GM23338 (cell line): Measurements from ENCODE around the gene USP24. TPM values are rescaled to one million over a fixed set of nuclear protein-coding genes. Genes with fewer than 3 reads are reported as not detected.

Experiments
- ATAC-seq: fragments of 200-7000 bp; cut with Tn5 transposase; 3 replicates; pipeline ENCODE4 v1.9.1; 2020
- DNase-seq: peaks from one replicate; pipeline ENCODE4 v3.0.0-alpha.2; 2015; ENCODE audit warnings: low spot score
- H2AFZ ChIP-seq: fragments of 200-600 bp; sonication (generic); 2 replicates; pipeline ENCODE4 v1.8.0; 2016; ENCODE audit warnings: antibody characterized with exemption, mild to moderate bottlenecking, moderate library complexity
- H3F3A ChIP-seq: fragments of 200-600 bp; sonication (generic); replicated peaks from 2 replicates; pipeline ENCODE4 v1.8.0; 2017; ENCODE audit warnings: antibody characterized with exemption, mixed run types, low read depth
- H3K27ac ChIP-seq: fragments of 200-600 bp; sonication (generic); 2 replicates; pipeline ENCODE4 v1.6.1; 2016; ENCODE audit warnings: low read depth
- H3K27me3 ChIP-seq: fragments of 200-600 bp; sonication (generic); 2 replicates; pipeline ENCODE4 v1.8.0; 2016; ENCODE audit warnings: mild to moderate bottlenecking, mixed run types, moderate library complexity; ENCODE audit not compliant: insufficient read depth
- H3K36me3 ChIP-seq: fragments of 200-600 bp; sonication (generic); 2 replicates; pipeline ENCODE4 v1.8.0; 2016; ENCODE audit warnings: mild to moderate bottlenecking; ENCODE audit not compliant: insufficient read depth
- H3K4me1 ChIP-seq: fragments of 200-600 bp; sonication (generic); 2 replicates; pipeline ENCODE4 v1.8.0; 2016; ENCODE audit warnings: mild to moderate bottlenecking, moderate library complexity; ENCODE audit not compliant: insufficient read depth
- H3K4me2 ChIP-seq: fragments of 200-600 bp; sonication (generic); 2 replicates; pipeline ENCODE4 v1.7.1; 2017; ENCODE audit warnings: mixed run types
- H3K4me3 ChIP-seq: fragments of 200-600 bp; sonication (generic); 2 replicates; pipeline ENCODE4 v1.6.1; 2016; ENCODE audit warnings: mixed run types
- H3K79me2 ChIP-seq: fragments of 200-600 bp; sonication (generic); replicated peaks from 2 replicates; pipeline ENCODE4 v1.8.0; 2017; ENCODE audit warnings: mild to moderate bottlenecking; ENCODE audit not compliant: insufficient read depth
- H3K9me2 ChIP-seq: fragments of 200-600 bp; sonication (generic); 2 replicates; pipeline ENCODE4 v1.8.0; 2017; ENCODE audit not compliant: insufficient read depth
- H4K20me1 ChIP-seq: fragments of 200-600 bp; sonication (generic); replicated peaks from 2 replicates; pipeline ENCODE4 v1.8.0; 2017; ENCODE audit warnings: mild to moderate bottlenecking; ENCODE audit not compliant: insufficient read depth
- H3K27ac Mint-ChIP-seq: 2 replicates; pipeline ENCODE4 v1.8.0; 2020; ENCODE audit warnings: inconsistent platforms, mild to moderate bottlenecking, moderate library complexity, mixed read lengths
- H3K27me3 Mint-ChIP-seq: 3 replicates; pipeline ENCODE4 v1.8.0; 2022; ENCODE audit warnings: low read depth, mild to moderate bottlenecking, moderate library complexity, mixed read lengths, inconsistent platforms; ENCODE audit not compliant: insufficient read depth, poor library complexity
- H3K36me3 Mint-ChIP-seq: 3 replicates; pipeline ENCODE4 v1.8.0; 2021; ENCODE audit warnings: low read depth, mild to moderate bottlenecking, inconsistent platforms, moderate library complexity, mixed read lengths
- H3K4me1 Mint-ChIP-seq: 3 replicates; pipeline ENCODE4 v1.8.0; 2020; ENCODE audit warnings: mild to moderate bottlenecking, inconsistent platforms, mixed read lengths
- H3K4me3 Mint-ChIP-seq: 3 replicates; pipeline ENCODE4 v1.8.0; 2021; ENCODE audit warnings: moderate library complexity, mild to moderate bottlenecking, inconsistent platforms, mixed read lengths
- H3K9me3 Mint-ChIP-seq: 3 replicates; pipeline ENCODE4 v1.8.0; 2020; ENCODE audit warnings: moderate library complexity, mild to moderate bottlenecking, inconsistent platforms, mixed read lengths
- CREB1 ChIP-seq: fragments of 250-450 bp; sonication (Bioruptor Pico); IDR thresholded peaks from 2 replicates; pipeline ENCODE4 v1.5.0; 2020; ENCODE audit warnings: low read depth, mild to moderate bottlenecking, moderate library complexity
- EZH2 ChIP-seq: fragments of 200-600 bp; sonication (generic); IDR thresholded peaks from one replicate; pipeline ENCODE4 v1.8.0; 2017; ENCODE audit warnings: antibody characterized with exemption, mild to moderate bottlenecking, low read depth; ENCODE audit not compliant: unreplicated experiment
- EZH2phosphoT487 ChIP-seq: fragments of 200-600 bp; sonication (generic); IDR thresholded peaks from one replicate; pipeline ENCODE4 v1.8.1; 2018; ENCODE audit warnings: antibody characterized with exemption; ENCODE audit not compliant: unreplicated experiment
- JUNB ChIP-seq: IDR thresholded peaks from one replicate; pipeline ENCODE4 v1.6.1; 2016; ENCODE audit warnings: antibody characterized with exemption; ENCODE audit not compliant: unreplicated experiment
- NANOG ChIP-seq: IDR thresholded peaks from 2 replicates; pipeline ENCODE4 v1.6.1; 2016; ENCODE audit warnings: antibody characterized with exemption, borderline replicate concordance
- POLR2AphosphoS5 ChIP-seq: IDR thresholded peaks from 2 replicates; pipeline ENCODE4 v1.6.1; 2016; ENCODE audit warnings: antibody characterized with exemption, low read depth
- STAT1 ChIP-seq: IDR thresholded peaks from one replicate; pipeline ENCODE4 v1.6.1; 2016; ENCODE audit warnings: antibody characterized with exemption; ENCODE audit not compliant: unreplicated experiment
- ZNF114 ChIP-seq: fragments of 250-450 bp; sonication (Bioruptor Pico); IDR thresholded peaks from 2 replicates; pipeline ENCODE4 v1.5.0; 2020; ENCODE audit warnings: mild to moderate bottlenecking, moderate library complexity
- ZNF331 ChIP-seq: fragments of 250-450 bp; sonication (Bioruptor Pico); IDR thresholded peaks from 2 replicates; pipeline ENCODE4 v1.5.0; 2020; ENCODE audit warnings: low read depth, mild to moderate bottlenecking, moderate library complexity
- polyA plus RNA-seq: library from polyadenylated mRNA; unstranded; fragments of >200 nt; fragmentation: Nextera tagmentation; extraction: Ambion mirVana; gene quantifications from 2 replicates; pipeline ENCODE4 v1.2.1, GENCODE V29; 2016
- total RNA-seq: library from RNA; depleted of rRNA; stranded (reverse); fragments of >200 nt; shearing (Covaris generic); gene quantifications from 2 replicates; pipeline ENCODE4 v1.2.3, GENCODE V29; 2014
- TF ChIP-seq, protein P1 (sequence below), 2 experiments: fragments of 200-600 bp in 1 of 2; sonication (generic) in 1 of 2; conservative IDR thresholded peaks; 2 replicates each; pipeline versions ENCODE4 v1.5.1 to v1.6.1; 2016 to 2017; ENCODE audit warnings: antibody characterized with exemption in 2 of 2, low read depth in 2 of 2, mild to moderate bottlenecking in 2 of 2, moderate library complexity in 1 of 2
- TF ChIP-seq, protein P2 (sequence below): IDR thresholded peaks from 2 replicates; pipeline ENCODE4 v1.6.1; 2016; ENCODE audit warnings: antibody characterized with exemption
- TF ChIP-seq, protein P3 (sequence below): IDR thresholded peaks from one replicate; pipeline ENCODE4 v1.6.1; 2018; ENCODE audit warnings: antibody characterized with exemption; ENCODE audit not compliant: unreplicated experiment
- TF ChIP-seq, protein P4 (sequence below): fragments of 250-450 bp; sonication (Bioruptor Pico); IDR thresholded peaks from 2 replicates; pipeline ENCODE4 v1.5.0; 2020; ENCODE audit warnings: mild to moderate bottlenecking, moderate library complexity

Gene USP24
- total and polyA plus RNA-seq, 2 experiments from 2014 or later, result 12.1 to 32.6 TPM

DNA sequence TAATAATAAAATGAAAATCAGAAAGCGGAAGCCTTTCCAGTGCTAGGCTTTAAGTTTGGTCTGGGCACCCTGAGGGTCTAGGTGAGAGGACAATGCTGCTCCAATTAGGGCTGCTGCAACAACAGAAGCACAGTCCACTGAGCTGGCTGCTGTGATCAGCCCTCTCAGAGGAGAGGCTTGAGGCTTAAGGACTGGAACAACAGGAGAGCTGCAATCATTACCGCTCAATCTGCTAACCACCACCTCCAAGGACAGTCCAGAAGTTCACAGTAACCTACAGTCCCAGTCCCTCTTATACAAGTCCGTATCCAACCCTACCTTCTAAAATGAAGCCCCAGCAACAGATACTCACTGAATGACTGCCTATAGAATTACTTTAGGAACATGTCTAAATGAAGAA lies 62.1 kb downstream of the USP24 start:
- no peaks in the 10 kb centered on the region for H3F3A ChIP-seq
- Mint-ChIP-seq H3K4me1 (no peaks in the 10 kb centered on the region), H3K36me3 (peaks cover 31% of the 10 kb centered on the region), H3K9me3 (no peaks in the 10 kb centered on the region), H3K27ac (no peak overlapping the region), H3K4me3 (no peak overlapping the region), H3K27me3 (peaks cover 1% of the 10 kb centered on the region)
- no peak overlapping the region for H3K4me3 ChIP-seq
- DNase-seq, result no peak
- H3K27ac ChIP-seq, result no peak overlapping the region
- peaks cover 5% of the 10 kb centered on the region; the same call in 1 of the 2 replicates for H4K20me1 ChIP-seq
- no peak for ATAC-seq
- TF ChIP-seq STAT1 (no peak), NANOG (no peak), EZH2phosphoT487 (no peak), EZH2 (no peak), CREB1 (CRISPR knock-in tag) (no peak), POLR2AphosphoS5 (no peak), ZNF114 (CRISPR knock-in tag) (no peak), JUNB (no peak), ZNF331 (CRISPR knock-in tag) (no peak)
- TF ChIP-seq, protein P1, sequence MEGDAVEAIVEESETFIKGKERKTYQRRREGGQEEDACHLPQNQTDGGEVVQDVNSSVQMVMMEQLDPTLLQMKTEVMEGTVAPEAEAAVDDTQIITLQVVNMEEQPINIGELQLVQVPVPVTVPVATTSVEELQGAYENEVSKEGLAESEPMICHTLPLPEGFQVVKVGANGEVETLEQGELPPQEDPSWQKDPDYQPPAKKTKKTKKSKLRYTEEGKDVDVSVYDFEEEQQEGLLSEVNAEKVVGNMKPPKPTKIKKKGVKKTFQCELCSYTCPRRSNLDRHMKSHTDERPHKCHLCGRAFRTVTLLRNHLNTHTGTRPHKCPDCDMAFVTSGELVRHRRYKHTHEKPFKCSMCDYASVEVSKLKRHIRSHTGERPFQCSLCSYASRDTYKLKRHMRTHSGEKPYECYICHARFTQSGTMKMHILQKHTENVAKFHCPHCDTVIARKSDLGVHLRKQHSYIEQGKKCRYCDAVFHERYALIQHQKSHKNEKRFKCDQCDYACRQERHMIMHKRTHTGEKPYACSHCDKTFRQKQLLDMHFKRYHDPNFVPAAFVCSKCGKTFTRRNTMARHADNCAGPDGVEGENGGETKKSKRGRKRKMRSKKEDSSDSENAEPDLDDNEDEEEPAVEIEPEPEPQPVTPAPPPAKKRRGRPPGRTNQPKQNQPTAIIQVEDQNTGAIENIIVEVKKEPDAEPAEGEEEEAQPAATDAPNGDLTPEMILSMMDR (conservative IDR thresholded peaks at IDR 0.05; ENCODE audit: low read depth in 2 of 2), result no peak
- TF ChIP-seq, protein P2, sequence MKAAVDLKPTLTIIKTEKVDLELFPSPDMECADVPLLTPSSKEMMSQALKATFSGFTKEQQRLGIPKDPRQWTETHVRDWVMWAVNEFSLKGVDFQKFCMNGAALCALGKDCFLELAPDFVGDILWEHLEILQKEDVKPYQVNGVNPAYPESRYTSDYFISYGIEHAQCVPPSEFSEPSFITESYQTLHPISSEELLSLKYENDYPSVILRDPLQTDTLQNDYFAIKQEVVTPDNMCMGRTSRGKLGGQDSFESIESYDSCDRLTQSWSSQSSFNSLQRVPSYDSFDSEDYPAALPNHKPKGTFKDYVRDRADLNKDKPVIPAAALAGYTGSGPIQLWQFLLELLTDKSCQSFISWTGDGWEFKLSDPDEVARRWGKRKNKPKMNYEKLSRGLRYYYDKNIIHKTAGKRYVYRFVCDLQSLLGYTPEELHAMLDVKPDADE, result no peak
- TF ChIP-seq, protein P3, sequence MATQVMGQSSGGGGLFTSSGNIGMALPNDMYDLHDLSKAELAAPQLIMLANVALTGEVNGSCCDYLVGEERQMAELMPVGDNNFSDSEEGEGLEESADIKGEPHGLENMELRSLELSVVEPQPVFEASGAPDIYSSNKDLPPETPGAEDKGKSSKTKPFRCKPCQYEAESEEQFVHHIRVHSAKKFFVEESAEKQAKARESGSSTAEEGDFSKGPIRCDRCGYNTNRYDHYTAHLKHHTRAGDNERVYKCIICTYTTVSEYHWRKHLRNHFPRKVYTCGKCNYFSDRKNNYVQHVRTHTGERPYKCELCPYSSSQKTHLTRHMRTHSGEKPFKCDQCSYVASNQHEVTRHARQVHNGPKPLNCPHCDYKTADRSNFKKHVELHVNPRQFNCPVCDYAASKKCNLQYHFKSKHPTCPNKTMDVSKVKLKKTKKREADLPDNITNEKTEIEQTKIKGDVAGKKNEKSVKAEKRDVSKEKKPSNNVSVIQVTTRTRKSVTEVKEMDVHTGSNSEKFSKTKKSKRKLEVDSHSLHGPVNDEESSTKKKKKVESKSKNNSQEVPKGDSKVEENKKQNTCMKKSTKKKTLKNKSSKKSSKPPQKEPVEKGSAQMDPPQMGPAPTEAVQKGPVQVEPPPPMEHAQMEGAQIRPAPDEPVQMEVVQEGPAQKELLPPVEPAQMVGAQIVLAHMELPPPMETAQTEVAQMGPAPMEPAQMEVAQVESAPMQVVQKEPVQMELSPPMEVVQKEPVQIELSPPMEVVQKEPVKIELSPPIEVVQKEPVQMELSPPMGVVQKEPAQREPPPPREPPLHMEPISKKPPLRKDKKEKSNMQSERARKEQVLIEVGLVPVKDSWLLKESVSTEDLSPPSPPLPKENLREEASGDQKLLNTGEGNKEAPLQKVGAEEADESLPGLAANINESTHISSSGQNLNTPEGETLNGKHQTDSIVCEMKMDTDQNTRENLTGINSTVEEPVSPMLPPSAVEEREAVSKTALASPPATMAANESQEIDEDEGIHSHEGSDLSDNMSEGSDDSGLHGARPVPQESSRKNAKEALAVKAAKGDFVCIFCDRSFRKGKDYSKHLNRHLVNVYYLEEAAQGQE, result no peak
- TF ChIP-seq, protein P4, sequence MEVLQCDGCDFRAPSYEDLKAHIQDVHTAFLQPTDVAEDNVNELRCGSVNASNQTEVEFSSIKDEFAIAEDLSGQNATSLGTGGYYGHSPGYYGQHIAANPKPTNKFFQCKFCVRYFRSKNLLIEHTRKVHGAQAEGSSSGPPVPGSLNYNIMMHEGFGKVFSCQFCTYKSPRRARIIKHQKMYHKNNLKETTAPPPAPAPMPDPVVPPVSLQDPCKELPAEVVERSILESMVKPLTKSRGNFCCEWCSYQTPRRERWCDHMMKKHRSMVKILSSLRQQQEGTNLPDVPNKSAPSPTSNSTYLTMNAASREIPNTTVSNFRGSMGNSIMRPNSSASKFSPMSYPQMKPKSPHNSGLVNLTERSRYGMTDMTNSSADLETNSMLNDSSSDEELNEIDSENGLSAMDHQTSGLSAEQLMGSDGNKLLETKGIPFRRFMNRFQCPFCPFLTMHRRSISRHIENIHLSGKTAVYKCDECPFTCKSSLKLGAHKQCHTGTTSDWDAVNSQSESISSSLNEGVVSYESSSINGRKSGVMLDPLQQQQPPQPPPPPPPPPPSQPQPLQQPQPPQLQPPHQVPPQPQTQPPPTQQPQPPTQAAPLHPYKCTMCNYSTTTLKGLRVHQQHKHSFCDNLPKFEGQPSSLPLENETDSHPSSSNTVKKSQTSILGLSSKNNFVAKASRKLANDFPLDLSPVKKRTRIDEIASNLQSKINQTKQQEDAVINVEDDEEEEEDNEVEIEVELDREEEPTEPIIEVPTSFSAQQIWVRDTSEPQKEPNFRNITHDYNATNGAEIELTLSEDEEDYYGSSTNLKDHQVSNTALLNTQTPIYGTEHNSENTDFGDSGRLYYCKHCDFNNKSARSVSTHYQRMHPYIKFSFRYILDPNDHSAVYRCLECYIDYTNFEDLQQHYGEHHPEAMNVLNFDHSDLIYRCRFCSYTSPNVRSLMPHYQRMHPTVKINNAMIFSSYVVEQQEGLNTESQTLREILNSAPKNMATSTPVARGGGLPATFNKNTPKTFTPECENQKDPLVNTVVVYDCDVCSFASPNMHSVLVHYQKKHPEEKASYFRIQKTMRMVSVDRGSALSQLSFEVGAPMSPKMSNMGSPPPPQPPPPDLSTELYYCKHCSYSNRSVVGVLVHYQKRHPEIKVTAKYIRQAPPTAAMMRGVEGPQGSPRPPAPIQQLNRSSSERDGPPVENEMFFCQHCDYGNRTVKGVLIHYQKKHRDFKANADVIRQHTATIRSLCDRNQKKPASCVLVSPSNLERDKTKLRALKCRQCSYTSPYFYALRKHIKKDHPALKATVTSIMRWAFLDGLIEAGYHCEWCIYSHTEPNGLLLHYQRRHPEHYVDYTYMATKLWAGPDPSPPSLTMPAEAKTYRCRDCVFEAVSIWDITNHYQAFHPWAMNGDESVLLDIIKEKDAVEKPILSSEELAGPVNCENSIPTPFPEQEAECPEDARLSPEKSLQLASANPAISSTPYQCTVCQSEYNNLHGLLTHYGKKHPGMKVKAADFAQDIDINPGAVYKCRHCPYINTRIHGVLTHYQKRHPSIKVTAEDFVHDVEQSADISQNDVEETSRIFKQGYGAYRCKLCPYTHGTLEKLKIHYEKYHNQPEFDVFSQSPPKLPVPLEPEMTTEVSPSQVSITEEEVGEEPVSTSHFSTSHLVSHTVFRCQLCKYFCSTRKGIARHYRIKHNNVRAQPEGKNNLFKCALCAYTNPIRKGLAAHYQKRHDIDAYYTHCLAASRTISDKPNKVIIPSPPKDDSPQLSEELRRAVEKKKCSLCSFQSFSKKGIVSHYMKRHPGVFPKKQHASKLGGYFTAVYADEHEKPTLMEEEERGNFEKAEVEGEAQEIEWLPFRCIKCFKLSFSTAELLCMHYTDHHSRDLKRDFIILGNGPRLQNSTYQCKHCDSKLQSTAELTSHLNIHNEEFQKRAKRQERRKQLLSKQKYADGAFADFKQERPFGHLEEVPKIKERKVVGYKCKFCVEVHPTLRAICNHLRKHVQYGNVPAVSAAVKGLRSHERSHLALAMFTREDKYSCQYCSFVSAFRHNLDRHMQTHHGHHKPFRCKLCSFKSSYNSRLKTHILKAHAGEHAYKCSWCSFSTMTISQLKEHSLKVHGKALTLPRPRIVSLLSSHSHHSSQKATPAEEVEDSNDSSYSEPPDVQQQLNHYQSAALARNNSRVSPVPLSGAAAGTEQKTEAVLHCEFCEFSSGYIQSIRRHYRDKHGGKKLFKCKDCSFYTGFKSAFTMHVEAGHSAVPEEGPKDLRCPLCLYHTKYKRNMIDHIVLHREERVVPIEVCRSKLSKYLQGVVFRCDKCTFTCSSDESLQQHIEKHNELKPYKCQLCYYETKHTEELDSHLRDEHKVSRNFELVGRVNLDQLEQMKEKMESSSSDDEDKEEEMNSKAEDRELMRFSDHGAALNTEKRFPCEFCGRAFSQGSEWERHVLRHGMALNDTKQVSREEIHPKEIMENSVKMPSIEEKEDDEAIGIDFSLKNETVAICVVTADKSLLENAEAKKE, result no peak
- no peaks in the 10 kb centered on the region for H3K9me2 ChIP-seq
- H3K4me1 ChIP-seq, result no peaks in the 10 kb centered on the region
- H2AFZ ChIP-seq, result no peak overlapping the region
- H3K36me3 ChIP-seq, result peaks cover 19% of the 10 kb centered on the region
- H3K4me2 ChIP-seq, result no peak overlapping the region
- H3K79me2 ChIP-seq, result no peaks in the 10 kb centered on the region
- no peaks in the 10 kb centered on the region for H3K27me3 ChIP-seq
